ENCODE data around the gene CNTN1.

DNA sequence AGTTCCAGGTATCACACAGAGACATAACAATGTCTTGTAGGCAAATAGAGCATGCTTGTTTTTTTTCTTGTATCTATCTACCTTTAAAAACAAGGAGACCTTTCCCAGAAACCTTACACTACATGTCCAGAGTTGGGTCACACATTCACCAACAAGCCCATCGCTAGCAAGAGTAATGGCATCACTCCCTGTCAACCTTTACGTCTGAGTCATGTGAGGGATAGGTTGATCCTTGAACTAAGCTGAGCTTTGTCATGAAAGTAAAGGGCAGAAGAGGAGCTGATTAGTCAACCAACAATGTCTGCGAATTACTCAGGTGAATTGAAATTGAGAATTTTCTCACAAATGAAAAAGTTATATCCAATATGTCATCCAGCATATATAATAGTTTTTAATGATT, 219.4 kb downstream of the CNTN1 start:
- no peak for TF ChIP-seq JUND (IDR thresholded peaks at IDR 0.05)
- TF ChIP-seq, protein P1, sequence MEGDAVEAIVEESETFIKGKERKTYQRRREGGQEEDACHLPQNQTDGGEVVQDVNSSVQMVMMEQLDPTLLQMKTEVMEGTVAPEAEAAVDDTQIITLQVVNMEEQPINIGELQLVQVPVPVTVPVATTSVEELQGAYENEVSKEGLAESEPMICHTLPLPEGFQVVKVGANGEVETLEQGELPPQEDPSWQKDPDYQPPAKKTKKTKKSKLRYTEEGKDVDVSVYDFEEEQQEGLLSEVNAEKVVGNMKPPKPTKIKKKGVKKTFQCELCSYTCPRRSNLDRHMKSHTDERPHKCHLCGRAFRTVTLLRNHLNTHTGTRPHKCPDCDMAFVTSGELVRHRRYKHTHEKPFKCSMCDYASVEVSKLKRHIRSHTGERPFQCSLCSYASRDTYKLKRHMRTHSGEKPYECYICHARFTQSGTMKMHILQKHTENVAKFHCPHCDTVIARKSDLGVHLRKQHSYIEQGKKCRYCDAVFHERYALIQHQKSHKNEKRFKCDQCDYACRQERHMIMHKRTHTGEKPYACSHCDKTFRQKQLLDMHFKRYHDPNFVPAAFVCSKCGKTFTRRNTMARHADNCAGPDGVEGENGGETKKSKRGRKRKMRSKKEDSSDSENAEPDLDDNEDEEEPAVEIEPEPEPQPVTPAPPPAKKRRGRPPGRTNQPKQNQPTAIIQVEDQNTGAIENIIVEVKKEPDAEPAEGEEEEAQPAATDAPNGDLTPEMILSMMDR (IDR thresholded peaks at IDR 0.05 in 2 of 3, conservative IDR thresholded peaks at IDR 0.05 in 1 of 3; ENCODE audit: borderline replicate concordance in 1 of 3, insufficient read depth in 1 of 3, low read depth in 2 of 3, low read length in 2 of 3), result no peak
- TF ChIP-seq POLR2A (IDR thresholded peaks at IDR 0.05; ENCODE audit: borderline replicate concordance, extremely low read depth, insufficient read depth, insufficient read length), result no peak
- TF ChIP-seq RAD21 (IDR thresholded peaks at IDR 0.05; ENCODE audit: low read depth), result no peak

Data from HCT116 (cell line).